Natural killer cell (primary cell): ENCODE measurements around the gene ATP5ME. TPM values are rescaled to one million over a fixed set of nuclear protein-coding genes. Genes with fewer than 3 reads are reported as not detected.
A peak's percentile ranks its signal among the peaks of the same experiment; 100 is the strongest.

Experiments
- ATAC-seq, 3 donors: fragments of 150-1000 bp in 2 of 3; fragments of 200-7000 bp in 1 of 3; cut with Tn5 transposase; 1 replicate in 1 of 3; 2 replicates in 2 of 3; pipeline ENCODE4 v1.10.0; 2021; ENCODE audit warnings: mild to moderate bottlenecking in 2 of 3, moderate library complexity in 2 of 3
- DNase-seq, 2 donors: peaks; one replicate each; pipeline versions ENCODE4 v3.0.0 to v3.0.0-alpha.2; 2013 to 2021; ENCODE audit warnings: mixed read lengths in 1 of 2
- H3K27ac ChIP-seq: one replicate; pipeline ENCODE4 v1.5.1; 2013; ENCODE audit warnings: mild to moderate bottlenecking, low read length
- H3K27me3 ChIP-seq: one replicate; pipeline ENCODE4 v1.6.1; 2013; ENCODE audit warnings: low read length; ENCODE audit not compliant: control insufficient read depth, insufficient read depth
- H3K36me3 ChIP-seq: one replicate; pipeline ENCODE4 v1.6.1; 2013; ENCODE audit warnings: low read length; ENCODE audit not compliant: control insufficient read depth, insufficient read depth
- H3K4me1 ChIP-seq: one replicate; pipeline ENCODE4 v1.6.1; 2013; ENCODE audit warnings: low read length; ENCODE audit not compliant: control insufficient read depth, insufficient read depth
- H3K4me3 ChIP-seq: one replicate; pipeline ENCODE4 v1.5.1; 2013; ENCODE audit warnings: low read length
- H3K9me3 ChIP-seq: one replicate; pipeline ENCODE4 v1.6.1; 2013; ENCODE audit warnings: low read length; ENCODE audit not compliant: control insufficient read depth, insufficient read depth
- H3K27ac Mint-ChIP-seq, 2 donors: one replicate each; pipeline ENCODE4 v1.8.0; 2022; ENCODE audit warnings: mild to moderate bottlenecking in 2 of 2, mixed read lengths in 2 of 2, moderate library complexity in 1 of 2
- H3K27me3 Mint-ChIP-seq, 2 donors: one replicate each; pipeline ENCODE4 v1.8.0; 2022; ENCODE audit warnings: low read depth in 2 of 2, mixed read lengths in 2 of 2
- H3K36me3 Mint-ChIP-seq: one replicate; pipeline ENCODE4 v1.8.0; 2022; ENCODE audit warnings: mixed read lengths
- H3K4me1 Mint-ChIP-seq, 2 donors: one replicate each; pipeline ENCODE4 v1.8.0; 2022; ENCODE audit warnings: mixed read lengths in 2 of 2
- H3K4me3 Mint-ChIP-seq: one replicate; pipeline ENCODE4 v1.8.0; 2022; ENCODE audit warnings: mild to moderate bottlenecking, moderate library complexity, mixed read lengths
- H3K9me3 Mint-ChIP-seq, 2 donors: one replicate each; pipeline ENCODE4 v1.8.0; 2022; ENCODE audit warnings: mixed read lengths in 2 of 2
- WGBS: methylation state at CpG from one replicate; pipeline ENCODE4 v1.1.7; 2013; ENCODE audit warnings: missing lambda C conversion rate; ENCODE audit not compliant: insufficient coverage; 5-methylcytosine and 5-hydroxymethylcytosine counted together
- intact Hi-C: fragments of 100-400 bp; cut with micrococcal nuclease; formaldehyde crosslinking; loops from one replicate; pipeline ENCODE4 v1.14.2; 2022
- total RNA-seq, 4 donors: library from RNA; stranded (reverse); fragments of 120-200 nt in 1 of 4; gene quantifications; one replicate each; pipeline versions ENCODE4 v1.2.3 to v1.2.4, GENCODE V29; 2013 to 2022
- TF ChIP-seq, protein P1 (sequence below): fragments of 200-600 bp; IDR thresholded peaks from one replicate; pipeline ENCODE4 v1.8.0; 2022; ENCODE audit warnings: antibody characterized with exemption

ATP5ME gene
- total RNA-seq, 3 donors from 2014 or later (not counting 1 experiment from before 2014, with no cell fraction given) = 114 to 140 (median 136) TPM

DNA sequence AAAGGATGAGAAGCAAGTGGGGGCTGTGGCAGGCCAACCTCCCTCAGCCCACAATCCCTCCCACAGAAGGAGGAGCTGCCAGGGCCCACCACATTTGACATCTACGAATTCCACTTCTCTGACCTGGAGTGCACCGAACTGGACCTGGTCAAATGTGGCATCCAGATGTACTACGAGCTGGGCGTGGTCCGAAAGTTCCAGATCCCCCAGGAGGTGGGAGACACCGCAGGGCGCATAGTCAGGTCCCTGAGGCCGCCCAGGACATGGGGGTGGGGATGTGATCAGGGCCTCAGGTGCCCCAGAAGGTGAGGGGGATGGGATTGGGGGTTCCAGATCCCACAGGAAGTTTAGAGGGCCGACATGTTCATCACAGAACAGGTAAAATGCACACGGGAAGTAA lies 13.7 kb downstream of the ATP5ME start:
- H3K4me1 ChIP-seq = peaks cover 24% of the 10 kb centered on the region
- no peaks in the 10 kb centered on the region for H3K27me3 ChIP-seq
- intact Hi-C loops = no loop called here
- no peaks in the 10 kb centered on the region for H3K27me3 Mint-ChIP-seq
- ATAC-seq (no peak), DNase-seq (no peak)
- H3K27ac Mint-ChIP-seq = no peak overlapping the region
- H3K27ac ChIP-seq = no peak overlapping the region
- no peak overlapping the region for H3K4me3 Mint-ChIP-seq
- no peaks in the 10 kb centered on the region for H3K36me3 ChIP-seq
- no peaks in the 10 kb centered on the region for H3K36me3 Mint-ChIP-seq
- H3K9me3 ChIP-seq = no peaks in the 10 kb centered on the region
- no peak overlapping the region for H3K4me3 ChIP-seq
- peaks cover 0 to 2% of the 10 kb centered on the region in 2 donors for H3K9me3 Mint-ChIP-seq
- TF ChIP-seq, protein P1, sequence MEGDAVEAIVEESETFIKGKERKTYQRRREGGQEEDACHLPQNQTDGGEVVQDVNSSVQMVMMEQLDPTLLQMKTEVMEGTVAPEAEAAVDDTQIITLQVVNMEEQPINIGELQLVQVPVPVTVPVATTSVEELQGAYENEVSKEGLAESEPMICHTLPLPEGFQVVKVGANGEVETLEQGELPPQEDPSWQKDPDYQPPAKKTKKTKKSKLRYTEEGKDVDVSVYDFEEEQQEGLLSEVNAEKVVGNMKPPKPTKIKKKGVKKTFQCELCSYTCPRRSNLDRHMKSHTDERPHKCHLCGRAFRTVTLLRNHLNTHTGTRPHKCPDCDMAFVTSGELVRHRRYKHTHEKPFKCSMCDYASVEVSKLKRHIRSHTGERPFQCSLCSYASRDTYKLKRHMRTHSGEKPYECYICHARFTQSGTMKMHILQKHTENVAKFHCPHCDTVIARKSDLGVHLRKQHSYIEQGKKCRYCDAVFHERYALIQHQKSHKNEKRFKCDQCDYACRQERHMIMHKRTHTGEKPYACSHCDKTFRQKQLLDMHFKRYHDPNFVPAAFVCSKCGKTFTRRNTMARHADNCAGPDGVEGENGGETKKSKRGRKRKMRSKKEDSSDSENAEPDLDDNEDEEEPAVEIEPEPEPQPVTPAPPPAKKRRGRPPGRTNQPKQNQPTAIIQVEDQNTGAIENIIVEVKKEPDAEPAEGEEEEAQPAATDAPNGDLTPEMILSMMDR = no peak
- peaks cover 5 to 17% of the 10 kb centered on the region in 2 donors for H3K4me1 Mint-ChIP-seq
- 94% methylated on average over 10 of the region's 10 CpGs for WGBS

DNA sequence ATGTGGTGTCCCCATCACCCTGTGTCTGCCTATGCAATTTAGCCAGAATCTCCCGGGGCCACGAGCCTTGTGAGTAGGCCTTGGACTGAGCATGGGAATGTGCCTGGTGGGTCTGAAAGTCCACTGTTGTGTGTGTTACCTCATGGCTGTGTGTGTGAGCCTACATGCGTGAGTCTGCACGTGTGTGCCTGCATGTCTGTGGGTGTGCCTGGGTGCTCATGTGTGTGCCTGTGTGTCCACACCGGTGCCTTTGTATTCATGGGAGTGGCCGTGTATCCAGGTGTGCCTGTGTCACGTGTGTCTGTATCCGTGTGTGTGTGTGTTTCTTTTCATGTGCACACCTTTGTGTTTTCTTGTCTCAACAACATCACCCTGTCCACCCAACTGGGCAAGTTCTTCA lies 14.2 kb downstream of the ATP5ME start:
- Histone ChIP-seq H3K4me3 (no peak overlapping the region), H3K27ac (no peak overlapping the region), H3K9me3 (no peaks in the 10 kb centered on the region), H3K36me3 (no peaks in the 10 kb centered on the region), H3K27me3 (no peaks in the 10 kb centered on the region), H3K4me1 (peaks cover 20% of the 10 kb centered on the region)
- Mint-ChIP-seq H3K4me3 (peak overlapping the region; percentile 28), H3K9me3 (peaks cover 0 to 2% of the 10 kb centered on the region in 2 donors), H3K36me3 (no peaks in the 10 kb centered on the region), H3K27ac (no peak overlapping the region), H3K27me3 (no peaks in the 10 kb centered on the region), H3K4me1 (peaks cover 5 to 13% of the 10 kb centered on the region in 2 donors)
- TF ChIP-seq, protein P1 = no peak
- ATAC-seq (no peak), DNase-seq (no peak)
- intact Hi-C loops = no loop called here
- 99% methylated on average over 6 of the region's 8 CpGs for WGBS

DNA sequence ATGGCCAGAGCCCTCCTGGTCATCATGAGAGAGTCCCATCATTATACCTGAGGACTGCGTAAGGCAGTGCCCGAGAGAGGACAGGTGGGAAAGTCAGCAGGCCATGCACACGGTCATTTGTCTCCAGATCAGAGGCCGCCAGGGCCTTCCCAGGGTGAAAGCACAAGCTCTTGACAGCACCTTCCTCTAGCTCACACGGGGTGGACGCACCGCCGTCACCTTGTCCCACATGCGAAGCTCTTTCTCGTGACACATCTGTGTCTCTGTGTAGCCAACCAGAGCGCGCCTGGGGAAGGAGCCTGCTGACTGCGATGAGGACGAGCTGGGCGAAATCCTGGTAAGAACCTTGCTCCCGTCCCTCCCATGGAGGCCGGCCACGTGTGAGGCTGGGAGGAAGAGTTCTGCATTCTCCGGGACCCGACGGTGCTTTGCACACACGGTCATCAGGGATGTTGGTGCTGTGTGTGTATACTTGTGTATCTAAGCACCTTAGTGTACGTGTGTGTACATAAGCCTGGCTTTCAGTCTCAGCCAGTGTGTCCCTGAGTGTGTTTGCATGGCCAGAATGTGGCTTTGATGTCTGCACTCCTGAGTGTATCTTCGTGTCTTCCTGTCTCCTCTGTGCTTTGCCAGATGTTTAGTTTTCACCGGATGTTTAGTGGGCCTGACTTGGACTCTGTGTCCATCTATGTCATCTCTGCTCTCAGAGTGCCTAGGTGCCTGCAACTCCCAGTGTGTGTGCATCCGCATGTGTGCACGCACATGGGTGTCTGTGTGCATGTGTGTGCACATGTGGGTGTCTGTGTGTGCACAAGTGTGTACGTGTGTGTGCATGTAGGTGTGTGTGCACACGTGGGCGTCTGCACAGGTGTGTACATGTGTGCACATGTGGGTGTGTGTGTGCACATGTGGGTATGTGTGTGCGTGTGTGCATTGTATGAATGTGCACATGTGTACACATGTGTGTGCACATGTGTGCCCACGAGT lies 15.1 kb downstream of the ATP5ME start:
- Histone ChIP-seq H3K27ac (no peak overlapping the region), H3K36me3 (no peaks in the 10 kb centered on the region), H3K4me1 (peaks cover 11% of the 10 kb centered on the region), H3K27me3 (no peaks in the 10 kb centered on the region), H3K9me3 (no peaks in the 10 kb centered on the region), H3K4me3 (no peak overlapping the region)
- TF ChIP-seq, protein P1 = no peak
- ATAC-seq (no peak), DNase-seq (no peak)
- peaks cover 0 to 2% of the 10 kb centered on the region in 2 donors for H3K9me3 Mint-ChIP-seq
- no peak overlapping the region for H3K4me3 Mint-ChIP-seq
- peaks cover 0 to 7% of the 10 kb centered on the region in 2 donors for H3K4me1 Mint-ChIP-seq
- H3K36me3 Mint-ChIP-seq = no peaks in the 10 kb centered on the region
- WGBS = 96% methylated on average over 32 of the region's 32 CpGs
- H3K27me3 Mint-ChIP-seq = no peaks in the 10 kb centered on the region
- intact Hi-C loops = no loop called here
- no peak overlapping the region for H3K27ac Mint-ChIP-seq
